Measurements from ENCODE around the gene CCNY. TPM values are rescaled to one million over a fixed set of nuclear protein-coding genes. Genes with fewer than 3 reads are reported as not detected.
A peak's percentile ranks its signal among the peaks of the same experiment; 100 is the strongest.

CCNY gene
- total RNA-seq, 6 experiments from 2014 or later: 22.4 to 49.2 (median 41.4) TPM

DNA sequence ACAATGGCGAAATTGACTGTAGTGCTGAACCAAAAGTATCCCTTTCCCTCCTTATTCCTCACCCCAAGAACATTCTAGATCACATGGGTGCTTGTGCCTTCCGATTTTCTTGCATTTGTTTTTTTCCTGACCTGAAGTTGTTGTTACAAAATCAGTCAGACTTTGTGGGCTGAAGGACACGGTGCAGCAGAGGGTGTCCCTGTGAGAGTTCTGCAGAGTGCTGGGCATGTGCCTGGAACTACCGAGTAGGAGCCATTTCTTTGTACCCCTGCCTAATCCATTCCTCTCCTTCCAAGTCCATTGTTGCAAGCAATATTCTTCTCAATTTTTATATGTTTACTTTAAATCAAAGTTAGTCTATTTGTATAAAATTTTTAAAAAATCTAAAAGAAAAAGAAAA, 233.5 kb downstream of the CCNY start:
- intact Hi-C loops (cut with DNase I): loop anchor here in 1 of 2 donors (10.0 kb wide), 1 partner anchor 235 kb away; the partner anchor contains the start of gene CCNY
- Histone ChIP-seq H3K36me3 (peaks cover 0 to 28% (median 7%) of the 10 kb centered on the region in 4 donors), H3K9me3 (no peaks in the 10 kb centered on the region), H3K27me3 (no peaks in the 10 kb centered on the region), H3K4me1 (no peaks in the 10 kb centered on the region), H3K27ac (no peak overlapping the region), H3K4me3 (no peak overlapping the region)
- 94% methylated on average over 4 of the region's 4 CpGs for WGBS (ENCODE audit: insufficient coverage, low coverage, low lambda C conversion rate, missing lambda C conversion rate)
- no peak for ATAC-seq
- DNase-seq: no peak
- TF ChIP-seq POLR2A (IDR thresholded peaks at IDR 0.05): no peak
- TF ChIP-seq CTCF (IDR thresholded peaks at IDR 0.05): no peak

DNA sequence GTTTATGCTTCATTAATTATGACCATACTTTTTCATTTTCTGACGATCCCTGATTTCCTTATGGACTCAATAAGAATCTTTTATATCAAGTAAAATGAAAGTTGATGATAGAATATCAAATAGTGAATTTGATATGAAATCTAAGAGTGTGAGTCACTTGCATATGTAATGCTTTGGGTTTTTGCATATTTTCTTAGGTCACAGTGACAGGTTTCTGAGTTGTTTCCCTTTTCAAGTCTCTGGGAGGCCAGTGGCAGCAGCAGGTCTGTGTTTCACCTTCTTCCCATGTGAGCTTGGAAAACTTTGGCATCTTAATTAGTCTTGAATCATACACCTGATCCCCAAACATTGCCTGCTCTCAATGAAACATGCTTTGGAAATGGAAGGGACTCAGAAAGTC, 234.1 kb downstream of the CCNY start:
- H3K9me3 ChIP-seq: no peaks in the 10 kb centered on the region
- DNase-seq (no peak), ATAC-seq (no peak)
- H3K36me3 ChIP-seq: peaks cover 0 to 28% (median 7%) of the 10 kb centered on the region in 4 donors
- no peaks in the 10 kb centered on the region for H3K27me3 ChIP-seq
- H3K4me3 ChIP-seq: no peak overlapping the region
- intact Hi-C loops (cut with DNase I): no loop called here
- TF ChIP-seq POLR2A (IDR thresholded peaks at IDR 0.05) (no peak), CTCF (IDR thresholded peaks at IDR 0.05) (no peak)
- no peak overlapping the region for H3K27ac ChIP-seq
- no peaks in the 10 kb centered on the region for H3K4me1 ChIP-seq
- WGBS (ENCODE audit: insufficient coverage, low coverage, low lambda C conversion rate, missing lambda C conversion rate): 100% methylated on average over 1 of the region's 1 CpG

DNA sequence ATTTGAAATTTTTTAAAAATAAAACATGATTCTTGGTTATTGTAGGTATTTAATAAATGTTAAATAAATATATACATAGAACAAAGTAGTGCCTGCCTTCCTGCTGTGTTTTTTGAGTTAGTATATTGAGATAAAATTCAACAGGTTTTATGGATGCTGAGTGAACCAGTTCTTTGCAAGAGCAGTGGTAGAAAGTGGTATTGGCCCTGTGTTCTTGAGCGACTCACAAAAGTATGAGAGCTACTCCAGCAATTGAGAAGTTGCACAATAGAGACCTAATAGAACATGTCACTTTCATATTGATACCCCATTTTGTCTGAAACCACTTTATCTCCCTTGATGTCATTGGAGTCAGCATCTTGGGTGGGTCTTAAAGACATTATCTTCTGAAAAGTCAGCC, 236.3 kb downstream of the CCNY start:
- intact Hi-C loops (cut with DNase I): no loop called here
- H3K4me1 ChIP-seq: no peaks in the 10 kb centered on the region
- no peak for ATAC-seq
- no peak overlapping the region for H3K4me3 ChIP-seq
- H3K9me3 ChIP-seq: no peaks in the 10 kb centered on the region
- H3K27me3 ChIP-seq: no peaks in the 10 kb centered on the region
- 100% methylated on average over 1 of the region's 1 CpG for WGBS (ENCODE audit: insufficient coverage, low coverage, low lambda C conversion rate, missing lambda C conversion rate)
- peaks cover 0 to 12% (median 5%) of the 10 kb centered on the region in 4 donors for H3K36me3 ChIP-seq
- no peak overlapping the region for H3K27ac ChIP-seq
- DNase-seq: no peak
- TF ChIP-seq POLR2A (IDR thresholded peaks at IDR 0.05) (no peak), CTCF (IDR thresholded peaks at IDR 0.05) (no peak)

- no peak for DNase-seq
- WGBS (ENCODE audit: insufficient coverage, low coverage, low lambda C conversion rate, missing lambda C conversion rate): 60% methylated on average over 1 of the region's 1 CpG
- no peak overlapping the region for H3K27ac ChIP-seq
- no peaks in the 10 kb centered on the region for H3K9me3 ChIP-seq
- TF ChIP-seq CTCF (IDR thresholded peaks at IDR 0.05) (no peak), POLR2A (IDR thresholded peaks at IDR 0.05) (no peak)
- intact Hi-C loops (cut with DNase I): no loop called here
- no peaks in the 10 kb centered on the region for H3K4me1 ChIP-seq
- H3K36me3 ChIP-seq: peaks cover 0 to 8% (median 2%) of the 10 kb centered on the region in 4 donors
- H3K4me3 ChIP-seq: no peak overlapping the region
- no peaks in the 10 kb centered on the region for H3K27me3 ChIP-seq
- no peak for ATAC-seq
Measured at GRCh38 chr10:35573796-35574195, 237.5 kb downstream of the CCNY start.

DNA sequence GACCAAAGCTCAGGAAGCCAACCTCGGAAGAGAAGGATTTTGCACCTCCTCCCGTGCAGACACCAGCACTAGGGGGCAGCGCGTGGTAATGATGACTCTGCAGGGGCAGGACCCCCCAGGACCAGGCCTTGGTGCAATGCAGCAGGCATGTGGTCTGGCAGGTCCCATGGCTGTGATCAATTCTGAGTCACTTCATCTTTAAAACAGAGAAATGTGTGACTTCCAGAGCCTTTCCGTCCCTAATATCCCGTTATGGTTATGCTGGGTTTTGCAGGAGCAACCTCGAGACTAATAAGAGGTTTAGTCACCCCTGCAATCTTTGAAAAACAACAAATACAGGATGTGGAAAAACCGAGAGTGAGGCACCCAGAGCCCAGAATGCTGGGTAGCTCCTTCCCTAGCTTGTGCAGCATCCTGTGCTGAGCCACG, 238.6 kb downstream of the CCNY start:
- ATAC-seq (peak in 1 of 4 donors; percentile 14), DNase-seq (no peak)
- no peaks in the 10 kb centered on the region for H3K4me1 ChIP-seq
- no peaks in the 10 kb centered on the region for H3K36me3 ChIP-seq
- H3K27ac ChIP-seq: no peak overlapping the region
- intact Hi-C loops (cut with DNase I): no loop called here
- no peaks in the 10 kb centered on the region for H3K9me3 ChIP-seq
- 80% methylated on average over 3 of the region's 9 CpGs for WGBS (ENCODE audit: insufficient coverage, low coverage, low lambda C conversion rate, missing lambda C conversion rate)
- H3K4me3 ChIP-seq: no peak overlapping the region
- H3K27me3 ChIP-seq: no peaks in the 10 kb centered on the region
- peak in 1 of 4 donors; percentile 16 for TF ChIP-seq CTCF (IDR thresholded peaks at IDR 0.05)
- TF ChIP-seq POLR2A (IDR thresholded peaks at IDR 0.05): no peak
